Stimulated activated memory B cell treated with anti-CD40 and anti-IgM and Interleukin-4, amounts not matched to agents 10 μg/mL and 1 μg/mL and 100 μg/mL, for 72 hours (primary cell): ENCODE measurements around the gene MTCP1.
A peak's percentile ranks its signal among the peaks of the same experiment; 100 is the strongest.

Experiments
- ATAC-seq: fragments of 150-1000 bp; cut with Tn5 transposase; 2 replicates; pipeline ENCODE4 v1.10.0; 2021
- H3K27ac Mint-ChIP-seq: one replicate; pipeline ENCODE4 v1.8.0; 2022; ENCODE audit warnings: mild to moderate bottlenecking, mixed read lengths
- H3K27me3 Mint-ChIP-seq: one replicate; pipeline ENCODE4 v1.8.0; 2022; ENCODE audit warnings: mixed read lengths
- H3K36me3 Mint-ChIP-seq: one replicate; pipeline ENCODE4 v1.8.0; 2022; ENCODE audit warnings: mixed read lengths
- H3K4me1 Mint-ChIP-seq: one replicate; pipeline ENCODE4 v1.8.0; 2022; ENCODE audit warnings: mixed read lengths
- H3K4me3 Mint-ChIP-seq: one replicate; pipeline ENCODE4 v1.8.0; 2022; ENCODE audit warnings: mild to moderate bottlenecking, moderate library complexity, mixed read lengths
- H3K9me3 Mint-ChIP-seq: one replicate; pipeline ENCODE4 v1.8.0; 2022; ENCODE audit warnings: mixed read lengths

MTCP1 gene

GRCh38 chrX:155028129-155028528 is 42.8 kb downstream of the MTCP1 start:
- no peaks in the 10 kb centered on the region for H3K9me3 Mint-ChIP-seq
- no peak for ATAC-seq
- no peaks in the 10 kb centered on the region for H3K27me3 Mint-ChIP-seq
- no peaks in the 10 kb centered on the region for H3K36me3 Mint-ChIP-seq
- H3K4me1 Mint-ChIP-seq: peaks cover 16% of the 10 kb centered on the region
- peak overlapping the region; percentile 90 for H3K27ac Mint-ChIP-seq
- H3K4me3 Mint-ChIP-seq: peak overlapping the region; percentile 82

DNA sequence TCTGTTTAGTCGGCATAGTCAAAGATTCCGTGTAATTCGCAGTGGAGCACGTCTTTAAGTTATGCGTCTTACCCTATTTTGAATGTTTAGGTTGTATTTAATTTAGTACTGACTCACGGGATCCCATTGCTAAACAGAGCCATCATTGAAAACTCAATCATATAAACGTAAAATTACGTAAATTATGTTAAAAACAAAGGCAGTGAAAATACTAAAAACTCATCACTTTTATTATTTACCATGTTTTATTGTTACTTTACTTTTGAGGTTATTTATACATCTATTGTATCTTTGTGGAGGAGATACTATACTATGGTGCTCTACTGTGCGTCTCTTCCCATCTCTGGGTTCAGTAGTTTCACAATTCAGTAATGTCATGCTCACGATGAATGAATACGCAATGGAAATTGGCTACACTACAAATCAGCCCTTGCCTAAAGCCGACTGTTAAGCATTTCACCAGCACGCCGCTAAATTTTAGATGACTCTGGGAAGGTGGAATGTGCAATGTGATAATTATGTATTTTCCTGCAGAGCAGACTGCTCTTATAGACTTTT is 43.3 kb downstream of the MTCP1 start:
- H3K4me3 Mint-ChIP-seq: peak overlapping the region; percentile 82
- peaks cover 16% of the 10 kb centered on the region for H3K4me1 Mint-ChIP-seq
- no peaks in the 10 kb centered on the region for H3K36me3 Mint-ChIP-seq
- H3K27ac Mint-ChIP-seq: peak overlapping the region; percentile 90
- ATAC-seq: no peak
- H3K27me3 Mint-ChIP-seq: no peaks in the 10 kb centered on the region
- H3K9me3 Mint-ChIP-seq: no peaks in the 10 kb centered on the region

GRCh38 chrX:155026727-155027508 is 44.0 kb downstream of the MTCP1 start, which contains the start of gene FUNDC2:
Gene FUNDC2, plus strand, starts transcription at chrX:155026844. Its CDS starts 95 bp downstream, at chrX:155026939.
- Mint-ChIP-seq H3K4me3 (peak within 1 kb of the TSS; percentile 82), H3K4me1 (peaks cover 16% of the 10 kb centered on the region), H3K27me3 (no peaks in the 10 kb centered on the region), H3K36me3 (no peaks in the 10 kb centered on the region), H3K9me3 (no peaks in the 10 kb centered on the region), H3K27ac (peak within 1 kb of the TSS; percentile 90)
- ATAC-seq: peak; percentile 97

GRCh38 chrX:155026420-155026726 is 44.6 kb downstream of the MTCP1 start:
- H3K4me1 Mint-ChIP-seq: peaks cover 15% of the 10 kb centered on the region
- no peaks in the 10 kb centered on the region for H3K36me3 Mint-ChIP-seq
- no peak for ATAC-seq
- no peaks in the 10 kb centered on the region for H3K9me3 Mint-ChIP-seq
- peak overlapping the region; percentile 82 for H3K4me3 Mint-ChIP-seq
- H3K27me3 Mint-ChIP-seq: no peaks in the 10 kb centered on the region
- peak overlapping the region; percentile 90 for H3K27ac Mint-ChIP-seq

GRCh38 chrX:155023907-155024833 is 46.8 kb downstream of the MTCP1 start:
- no peak for ATAC-seq
- Mint-ChIP-seq H3K4me3 (no peak overlapping the region), H3K4me1 (peaks cover 7% of the 10 kb centered on the region), H3K36me3 (no peaks in the 10 kb centered on the region), H3K27ac (no peak overlapping the region), H3K27me3 (no peaks in the 10 kb centered on the region), H3K9me3 (no peaks in the 10 kb centered on the region)

DNA sequence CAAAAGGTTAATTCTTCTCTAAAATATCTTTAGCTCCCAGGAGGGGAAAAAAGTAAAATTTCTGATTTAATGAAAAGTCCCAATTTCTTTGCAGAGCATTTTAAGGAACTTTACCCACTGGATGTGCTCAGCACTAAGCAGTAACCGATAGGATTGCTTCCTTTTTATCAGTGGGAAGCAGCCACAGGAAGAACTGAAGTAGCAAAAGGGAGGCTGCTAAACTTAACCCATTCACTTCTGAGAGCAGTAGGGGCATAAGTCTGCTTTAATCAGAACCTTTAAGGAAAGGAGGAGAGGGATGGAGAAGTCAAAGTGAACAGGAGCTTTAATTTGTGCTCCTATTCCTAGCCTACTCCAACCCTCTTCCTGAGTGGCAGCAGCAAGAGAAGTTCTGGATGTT is 48.4 kb downstream of the MTCP1 start, which contains the start of gene F8:
TSS of gene F8 (minus strand) at position 139 of the 400 bp plus-strand sequence. CDS start 171 bp downstream, outside the sequence.
- Mint-ChIP-seq H3K4me1 (no peaks in the 10 kb centered on the region), H3K4me3 (no peak within 1 kb of the TSS), H3K27ac (no peak within 1 kb of the TSS), H3K27me3 (no peaks in the 10 kb centered on the region), H3K36me3 (no peaks in the 10 kb centered on the region), H3K9me3 (no peaks in the 10 kb centered on the region)
- ATAC-seq: no peak

GRCh38 chrX:155020591-155020990 is 50.3 kb downstream of the MTCP1 start:
- no peak overlapping the region for H3K4me3 Mint-ChIP-seq

More at GRCh38 chrX:155020591-155020990, 50.3 kb downstream of the MTCP1 start:
- no peak for ATAC-seq
- Mint-ChIP-seq H3K36me3 (no peaks in the 10 kb centered on the region), H3K27ac (no peak overlapping the region), H3K4me1 (no peaks in the 10 kb centered on the region), H3K27me3 (no peaks in the 10 kb centered on the region), H3K9me3 (no peaks in the 10 kb centered on the region)
